Measurements from ENCODE around the gene PRDM15. TPM values are rescaled to one million over a fixed set of nuclear protein-coding genes. Genes with fewer than 3 reads are reported as not detected.

PRDM15 gene
- polyA plus RNA-seq, 3 donors = 0.19 to 19.0 (median 0.74) TPM

DNA sequence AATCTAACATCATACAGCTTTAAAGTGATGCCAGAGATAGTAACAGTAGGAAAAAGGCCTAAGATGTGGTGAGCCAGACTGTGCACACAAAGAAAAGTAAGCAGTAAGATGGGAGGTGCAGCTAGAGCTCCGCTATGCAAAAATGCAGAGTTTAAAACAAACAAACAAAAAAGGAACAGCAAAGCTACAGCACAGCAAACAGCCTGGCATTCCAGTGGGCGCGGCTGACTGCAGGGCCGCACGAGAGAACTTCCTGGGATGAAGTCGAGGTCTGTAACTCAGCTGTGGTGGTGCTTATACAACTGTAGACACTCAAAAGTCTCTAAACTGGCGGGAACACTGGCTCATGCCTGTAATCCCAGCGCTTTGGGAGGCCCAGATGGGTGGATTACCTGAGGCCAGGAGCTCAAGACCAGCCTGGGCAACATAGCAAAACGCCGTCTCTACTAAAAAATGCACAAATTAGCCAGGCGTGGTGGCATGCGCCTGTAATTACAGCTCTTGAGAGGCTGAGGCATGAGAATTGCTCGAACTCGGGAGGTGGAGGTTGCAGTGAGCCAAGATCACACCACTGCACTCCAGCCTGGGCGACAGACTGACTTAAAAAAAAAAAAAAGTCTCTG is 30.1 kb downstream of the PRDM15 start:
- Histone ChIP-seq H3K9ac (ENCODE audit: insufficient read depth, low read length, poor library complexity, severe bottlenecking) (no peak overlapping the region), H3K4me3 (replicated peaks in 1 of 3; ENCODE audit: low read depth in 2 of 3, low read length in 3 of 3) (no peak overlapping the region), H3K27ac (ENCODE audit: low read depth in 1 of 2, low read length in 2 of 2) (no peak overlapping the region), H2AFZ (ENCODE audit: insufficient read depth, low read depth, low read length, poor library complexity, severe bottlenecking) (no peak overlapping the region), H3K36me3 (replicated peaks in 1 of 2; ENCODE audit: control insufficient read depth in 1 of 2, insufficient read depth in 2 of 2, low read length in 2 of 2) (peaks cover 32 to 55% of the 10 kb centered on the region in 2 donors), H3K79me2 (ENCODE audit: insufficient read depth, low read length) (no peaks in the 10 kb centered on the region), H3K4me2 (replicated peaks; ENCODE audit: extremely low read depth, low read length, poor library complexity, severe bottlenecking) (no peak overlapping the region), H3K27me3 (ENCODE audit: control insufficient read depth in 2 of 2, insufficient read depth in 2 of 2, low read length in 2 of 2) (no peaks in the 10 kb centered on the region), H3K4me1 (ENCODE audit: control insufficient read depth in 1 of 2, insufficient read depth in 2 of 2, low read length in 2 of 2) (no peaks in the 10 kb centered on the region), H4K20me1 (ENCODE audit: insufficient read depth, low read length) (no peaks in the 10 kb centered on the region), H3K9me3 (replicated peaks in 1 of 2; ENCODE audit: control insufficient read depth in 1 of 2, insufficient read depth in 1 of 2, low read length in 2 of 2) (no peaks in the 10 kb centered on the region)
- Mint-ChIP-seq H3K27me3 (ENCODE audit: low read depth in 3 of 3) (no peaks in the 10 kb centered on the region), H3K4me1 (no peaks in the 10 kb centered on the region), H3K9me3 (peaks cover 0 to 2% (median 0%) of the 10 kb centered on the region in 7 donors), H3K36me3 (peaks cover 41 to 68% of the 10 kb centered on the region in 2 donors), H3K27ac (no peak overlapping the region), H3K4me3 (no peak overlapping the region)
- intact Hi-C loops (cut with micrococcal nuclease) = no loop called here
- 87% methylated on average over 14 of the region's 15 CpGs for WGBS (ENCODE audit: insufficient coverage)
- TF ChIP-seq, protein P1, sequence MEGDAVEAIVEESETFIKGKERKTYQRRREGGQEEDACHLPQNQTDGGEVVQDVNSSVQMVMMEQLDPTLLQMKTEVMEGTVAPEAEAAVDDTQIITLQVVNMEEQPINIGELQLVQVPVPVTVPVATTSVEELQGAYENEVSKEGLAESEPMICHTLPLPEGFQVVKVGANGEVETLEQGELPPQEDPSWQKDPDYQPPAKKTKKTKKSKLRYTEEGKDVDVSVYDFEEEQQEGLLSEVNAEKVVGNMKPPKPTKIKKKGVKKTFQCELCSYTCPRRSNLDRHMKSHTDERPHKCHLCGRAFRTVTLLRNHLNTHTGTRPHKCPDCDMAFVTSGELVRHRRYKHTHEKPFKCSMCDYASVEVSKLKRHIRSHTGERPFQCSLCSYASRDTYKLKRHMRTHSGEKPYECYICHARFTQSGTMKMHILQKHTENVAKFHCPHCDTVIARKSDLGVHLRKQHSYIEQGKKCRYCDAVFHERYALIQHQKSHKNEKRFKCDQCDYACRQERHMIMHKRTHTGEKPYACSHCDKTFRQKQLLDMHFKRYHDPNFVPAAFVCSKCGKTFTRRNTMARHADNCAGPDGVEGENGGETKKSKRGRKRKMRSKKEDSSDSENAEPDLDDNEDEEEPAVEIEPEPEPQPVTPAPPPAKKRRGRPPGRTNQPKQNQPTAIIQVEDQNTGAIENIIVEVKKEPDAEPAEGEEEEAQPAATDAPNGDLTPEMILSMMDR (IDR thresholded peaks at IDR 0.05) = no peak
- no peak for DNase-seq

DNA sequence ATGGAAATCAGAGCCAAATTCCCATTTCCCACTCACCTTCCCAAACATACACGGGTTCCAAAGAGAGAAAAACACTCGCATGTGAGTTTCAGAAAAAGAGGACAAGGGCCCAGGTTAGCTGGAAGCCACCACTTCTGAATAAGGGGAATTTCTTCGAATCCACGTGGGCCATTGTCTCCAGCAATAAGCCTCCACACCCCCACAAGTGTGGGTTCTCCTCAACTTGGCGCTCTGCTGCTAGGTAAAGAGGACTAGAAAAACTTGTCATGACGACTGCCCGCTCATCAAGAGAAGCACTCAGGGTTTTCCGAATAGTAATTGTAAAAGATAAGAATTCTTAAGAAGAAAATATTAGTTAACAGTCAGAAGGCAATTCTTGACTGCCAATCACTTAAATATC is 30.6 kb downstream of the PRDM15 start:
- H3K4me3 ChIP-seq (replicated peaks in 1 of 3; ENCODE audit: low read depth in 2 of 3, low read length in 3 of 3) = no peak overlapping the region
- no peaks in the 10 kb centered on the region for H3K27me3 ChIP-seq (ENCODE audit: control insufficient read depth in 2 of 2, insufficient read depth in 2 of 2, low read length in 2 of 2)
- H3K9ac ChIP-seq (ENCODE audit: insufficient read depth, low read length, poor library complexity, severe bottlenecking) = no peak overlapping the region
- Mint-ChIP-seq H3K27me3 (ENCODE audit: low read depth in 3 of 3) (no peaks in the 10 kb centered on the region), H3K27ac (no peak overlapping the region), H3K9me3 (peaks cover 0 to 2% (median 0%) of the 10 kb centered on the region in 7 donors), H3K4me1 (no peaks in the 10 kb centered on the region), H3K4me3 (no peak overlapping the region), H3K36me3 (peaks cover 36 to 66% of the 10 kb centered on the region in 2 donors)
- no peak for DNase-seq
- H3K4me1 ChIP-seq (ENCODE audit: control insufficient read depth in 1 of 2, insufficient read depth in 2 of 2, low read length in 2 of 2) = no peaks in the 10 kb centered on the region
- whole genome bisulfite sequencing (ENCODE audit: insufficient coverage) = 40% methylated on average over 1 of the region's 8 CpGs
- H3K27ac ChIP-seq (ENCODE audit: low read depth in 1 of 2, low read length in 2 of 2) = no peak overlapping the region
- H3K36me3 ChIP-seq (replicated peaks in 1 of 2; ENCODE audit: control insufficient read depth in 1 of 2, insufficient read depth in 2 of 2, low read length in 2 of 2) = peaks cover 27 to 53% of the 10 kb centered on the region in 2 donors
- no peak overlapping the region for H2AFZ ChIP-seq (ENCODE audit: insufficient read depth, low read depth, low read length, poor library complexity, severe bottlenecking)
- H3K79me2 ChIP-seq (ENCODE audit: insufficient read depth, low read length) = no peaks in the 10 kb centered on the region
- H4K20me1 ChIP-seq (ENCODE audit: insufficient read depth, low read length) = no peaks in the 10 kb centered on the region
- TF ChIP-seq, protein P1 (IDR thresholded peaks at IDR 0.05) = no peak
- no peaks in the 10 kb centered on the region for H3K9me3 ChIP-seq (replicated peaks in 1 of 2; ENCODE audit: control insufficient read depth in 1 of 2, insufficient read depth in 1 of 2, low read length in 2 of 2)
- H3K4me2 ChIP-seq (replicated peaks; ENCODE audit: extremely low read depth, low read length, poor library complexity, severe bottlenecking) = no peak overlapping the region
- intact Hi-C loops (cut with micrococcal nuclease) = no loop called here
